CD4-positive, alpha-beta T cell treated with Interleukin-15 for 1 hour (primary cell): ENCODE results near the gene MPO.
A peak's percentile ranks its signal among the peaks of the same experiment; 100 is the strongest.

ENCODE experiments used
- DNase-seq: peaks from one replicate; pipeline ENCODE4 v3.0.0-alpha.2; 2020

The MPO gene, protein sequence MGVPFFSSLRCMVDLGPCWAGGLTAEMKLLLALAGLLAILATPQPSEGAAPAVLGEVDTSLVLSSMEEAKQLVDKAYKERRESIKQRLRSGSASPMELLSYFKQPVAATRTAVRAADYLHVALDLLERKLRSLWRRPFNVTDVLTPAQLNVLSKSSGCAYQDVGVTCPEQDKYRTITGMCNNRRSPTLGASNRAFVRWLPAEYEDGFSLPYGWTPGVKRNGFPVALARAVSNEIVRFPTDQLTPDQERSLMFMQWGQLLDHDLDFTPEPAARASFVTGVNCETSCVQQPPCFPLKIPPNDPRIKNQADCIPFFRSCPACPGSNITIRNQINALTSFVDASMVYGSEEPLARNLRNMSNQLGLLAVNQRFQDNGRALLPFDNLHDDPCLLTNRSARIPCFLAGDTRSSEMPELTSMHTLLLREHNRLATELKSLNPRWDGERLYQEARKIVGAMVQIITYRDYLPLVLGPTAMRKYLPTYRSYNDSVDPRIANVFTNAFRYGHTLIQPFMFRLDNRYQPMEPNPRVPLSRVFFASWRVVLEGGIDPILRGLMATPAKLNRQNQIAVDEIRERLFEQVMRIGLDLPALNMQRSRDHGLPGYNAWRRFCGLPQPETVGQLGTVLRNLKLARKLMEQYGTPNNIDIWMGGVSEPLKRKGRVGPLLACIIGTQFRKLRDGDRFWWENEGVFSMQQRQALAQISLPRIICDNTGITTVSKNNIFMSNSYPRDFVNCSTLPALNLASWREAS

DNA sequence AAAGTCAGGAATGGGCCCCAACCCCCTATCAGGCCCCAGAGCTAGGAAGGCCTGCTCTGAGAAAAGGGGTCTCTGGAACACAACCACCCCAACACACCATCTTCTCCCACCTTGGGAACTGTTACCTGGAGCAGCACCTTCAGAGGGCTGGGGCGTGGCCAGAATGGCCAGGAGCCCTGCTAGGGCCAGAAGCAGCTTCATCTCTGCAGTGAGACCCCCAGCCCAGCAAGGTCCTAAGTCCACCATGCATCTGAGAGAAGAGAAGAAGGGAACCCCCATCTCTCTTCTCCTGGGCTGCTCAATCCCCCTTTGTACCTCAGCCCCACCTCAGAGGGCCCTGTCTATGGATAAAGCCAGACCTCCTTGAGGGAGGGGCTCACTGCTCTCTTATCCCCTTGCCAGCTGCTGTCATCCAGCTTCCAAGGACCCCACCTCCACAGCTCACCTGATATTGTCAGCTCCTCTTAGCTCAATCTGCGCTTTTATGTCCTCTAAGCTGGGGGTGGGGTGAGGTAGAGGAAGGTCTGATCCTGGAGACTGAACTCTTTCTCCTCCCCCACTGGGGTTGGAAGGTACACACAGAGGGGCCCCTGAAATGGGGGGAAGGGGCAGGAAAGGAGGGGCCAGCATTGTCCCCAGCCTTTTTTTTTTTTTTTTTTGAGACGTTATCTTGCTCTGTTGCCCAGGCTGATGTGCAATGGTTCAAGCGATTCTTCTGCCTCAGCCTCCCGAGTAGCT, at the start of gene MPO:
MPO (minus strand) TSS at position 456 of the 738 bp plus-strand sequence; CDS start at position 279, 177 bp downstream.
- no peak for DNase-seq

DNA sequence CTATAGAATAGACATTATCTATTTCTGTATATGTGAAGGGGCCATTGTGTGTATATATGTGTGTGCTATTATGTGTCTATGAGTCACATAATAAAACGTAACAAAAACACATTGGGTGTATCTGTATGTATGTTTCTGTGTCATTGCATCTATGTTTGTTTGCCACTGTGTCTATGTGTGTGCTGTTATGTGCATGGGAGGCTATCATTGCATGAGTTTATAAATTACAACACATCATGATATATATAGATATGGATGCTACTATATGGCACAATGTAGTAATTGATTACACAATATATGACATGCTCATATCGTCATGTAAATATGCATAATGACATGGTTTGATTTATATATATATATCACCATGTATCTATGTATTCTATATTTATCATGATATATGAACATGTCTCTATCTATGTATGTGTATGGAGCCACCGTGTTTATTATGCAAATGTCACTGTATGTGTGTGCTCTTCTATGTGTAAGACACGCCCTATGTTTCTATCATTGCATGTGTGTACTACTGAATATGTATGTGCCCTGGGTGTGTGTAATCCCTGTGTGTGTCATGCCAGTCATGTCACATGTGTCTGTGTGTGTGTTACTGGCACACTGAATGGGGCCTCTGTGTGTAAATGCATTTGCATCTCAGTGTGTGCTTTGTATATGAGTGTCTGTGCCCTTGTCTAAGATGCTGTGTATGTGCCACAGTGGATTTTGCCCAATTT, 49.2 kb upstream of the MPO start:
- DNase-seq, result peak; percentile 69

DNA sequence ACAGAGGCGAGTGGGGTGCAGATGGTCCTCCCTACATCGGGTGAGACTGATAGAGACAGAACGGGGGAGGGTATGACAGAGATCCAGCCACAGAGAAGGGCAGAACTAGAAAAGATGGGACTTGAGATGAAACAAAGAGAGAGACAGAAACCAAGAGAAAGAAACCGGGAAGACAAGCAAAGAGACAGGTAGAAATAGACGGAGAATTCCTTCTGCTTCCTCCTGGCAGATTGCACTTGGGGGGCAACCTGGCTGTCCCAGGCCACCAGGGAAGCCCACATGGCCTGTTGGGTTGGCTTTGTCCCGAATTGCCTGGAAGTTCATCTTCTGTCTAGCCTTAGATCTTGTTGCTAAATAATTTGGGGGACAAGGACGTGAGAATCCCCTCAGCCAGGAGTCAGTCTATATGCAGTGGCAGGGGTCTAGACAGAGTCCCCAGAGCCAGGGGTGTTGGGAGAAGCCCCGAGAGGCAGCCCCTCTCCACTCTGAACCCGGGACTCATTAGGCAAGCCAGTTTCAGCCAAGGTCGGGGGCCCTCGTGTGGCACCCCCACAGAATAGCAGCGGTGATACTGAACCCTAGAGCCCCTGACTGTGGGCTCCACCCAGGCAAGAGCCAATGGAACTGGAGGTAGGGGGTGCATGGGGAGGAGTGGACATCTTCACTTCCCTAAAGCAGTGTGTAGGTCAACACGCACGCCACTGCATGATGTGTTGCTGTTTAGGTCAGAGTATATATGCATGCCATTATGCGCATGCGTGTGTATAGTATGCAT, 48.5 kb upstream of the MPO start:
- peak; percentile 89 for DNase-seq

DNA sequence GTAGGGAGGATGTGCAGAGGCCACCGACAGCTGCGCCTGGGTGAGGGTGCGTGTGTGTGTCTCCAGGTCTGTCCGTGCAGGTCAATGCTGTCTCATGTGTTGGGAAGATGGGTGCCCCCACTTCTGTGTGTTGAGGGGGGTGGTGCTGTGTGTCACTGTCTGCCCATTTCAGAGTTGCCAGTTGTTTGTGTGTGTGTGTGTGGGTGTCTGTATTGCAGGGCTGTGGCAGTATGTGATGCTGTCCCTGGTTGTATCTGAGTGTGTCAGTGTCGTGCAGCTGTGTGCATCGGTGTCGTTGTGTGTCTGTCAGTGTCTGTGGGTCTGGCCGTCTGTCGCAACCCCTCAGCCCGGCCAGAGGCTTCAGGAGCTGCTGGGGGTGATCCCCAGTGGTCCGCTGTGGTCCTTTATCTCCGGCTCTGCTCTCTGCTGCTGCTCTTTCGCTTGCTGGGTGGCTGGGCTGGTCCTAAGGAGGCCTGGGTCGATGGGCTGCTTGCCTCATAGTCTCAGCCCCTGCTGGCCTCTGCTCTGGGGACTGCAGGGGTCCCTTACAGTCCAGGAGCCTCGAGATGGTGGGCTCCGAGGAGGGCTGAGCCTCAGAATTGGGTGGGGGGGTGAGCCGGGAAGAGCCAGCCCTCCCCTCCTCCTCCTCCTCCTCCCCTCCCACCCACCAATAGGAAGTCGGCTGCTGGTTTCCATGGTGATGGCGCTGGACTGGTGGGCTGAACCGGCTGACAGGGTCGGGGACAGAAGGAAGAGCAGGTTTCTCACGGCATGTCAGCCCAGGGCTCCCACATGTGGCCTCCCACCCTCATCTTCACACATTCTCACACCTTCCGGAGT, 47.7 kb upstream of the MPO start, which contains the start of gene TSPOAP1:
TSPOAP1 (minus strand) TSS at position 601 of the 840 bp plus-strand sequence. CDS start 875 bp downstream, outside the sequence.
- peak; percentile 86 for DNase-seq

DNA sequence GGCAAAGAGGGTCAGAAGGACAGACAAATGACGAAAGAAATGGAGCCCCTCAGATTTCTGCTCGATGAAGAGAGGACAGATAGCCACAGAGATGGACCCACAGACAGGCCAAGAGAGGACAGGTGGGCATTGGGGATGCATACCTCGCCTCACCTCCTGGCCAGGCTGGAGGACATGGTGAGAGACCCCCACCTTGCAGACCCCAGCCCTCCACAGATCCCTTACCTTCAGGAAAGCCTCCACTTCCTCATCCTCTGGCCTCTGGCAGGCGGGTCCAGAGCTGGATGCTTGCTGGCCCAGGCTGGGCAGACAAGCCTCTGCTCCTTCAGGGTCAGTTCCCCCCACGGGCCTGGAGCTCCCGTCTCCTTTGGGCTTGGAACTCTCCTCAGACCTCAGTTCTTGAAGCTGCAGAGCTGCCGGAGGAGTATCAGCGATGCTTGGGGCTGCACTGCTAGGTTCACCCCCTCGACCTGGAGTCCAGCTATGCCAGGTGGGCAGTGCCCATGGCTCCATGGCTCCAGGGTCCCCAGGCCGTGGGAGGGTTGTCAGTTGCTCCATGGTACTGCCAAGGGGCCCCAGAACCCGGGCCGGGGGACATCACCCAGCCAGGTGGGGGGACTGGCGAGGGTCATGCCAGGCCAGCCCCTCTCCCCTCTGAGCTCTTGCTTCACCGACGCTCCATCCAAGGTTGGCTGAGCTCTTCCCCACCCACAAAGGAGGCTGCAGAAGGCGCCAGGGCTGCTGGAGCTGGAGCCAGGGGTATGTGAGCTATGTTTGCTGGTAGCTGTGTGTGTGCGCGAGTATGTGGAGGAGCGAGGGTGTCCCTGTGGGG, 46.8 kb upstream of the MPO start:
- no peak for DNase-seq

DNA sequence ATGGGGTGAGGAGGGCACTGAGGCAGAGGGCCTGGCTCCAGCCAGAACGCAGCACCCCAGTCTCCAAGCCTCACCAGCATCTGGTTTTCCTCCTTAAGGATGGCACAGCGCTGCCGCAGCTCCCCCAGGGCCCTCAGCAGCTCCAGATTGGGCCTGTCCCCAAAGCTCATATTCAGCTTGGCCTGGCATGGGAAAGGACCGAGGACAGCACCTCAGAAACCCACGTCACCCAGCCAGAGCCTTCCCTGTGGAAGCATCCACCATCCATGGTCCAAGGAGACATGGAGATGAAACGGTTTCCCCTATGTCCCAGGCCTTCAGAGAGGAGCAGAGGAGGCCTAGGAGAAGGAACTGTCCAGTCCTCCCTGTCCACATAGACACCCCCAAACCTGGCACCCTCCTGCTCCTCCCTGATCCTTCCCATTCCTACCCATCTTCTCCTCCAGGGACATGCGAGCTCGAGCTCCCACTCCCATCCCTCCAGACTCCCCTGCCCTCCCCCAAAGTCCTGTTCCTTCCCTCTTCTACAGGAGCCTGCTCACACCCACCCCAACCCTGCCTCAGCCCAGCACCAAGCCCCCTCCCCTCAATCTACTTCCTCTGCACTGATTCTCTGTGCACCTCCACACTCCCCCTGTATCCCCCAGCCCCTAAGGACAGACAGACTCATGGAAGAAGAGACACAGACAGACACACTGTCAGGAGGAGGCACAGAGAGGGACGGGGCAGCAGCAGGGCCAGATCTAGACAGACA, 46.1 kb upstream of the MPO start:
- no peak for DNase-seq

DNA sequence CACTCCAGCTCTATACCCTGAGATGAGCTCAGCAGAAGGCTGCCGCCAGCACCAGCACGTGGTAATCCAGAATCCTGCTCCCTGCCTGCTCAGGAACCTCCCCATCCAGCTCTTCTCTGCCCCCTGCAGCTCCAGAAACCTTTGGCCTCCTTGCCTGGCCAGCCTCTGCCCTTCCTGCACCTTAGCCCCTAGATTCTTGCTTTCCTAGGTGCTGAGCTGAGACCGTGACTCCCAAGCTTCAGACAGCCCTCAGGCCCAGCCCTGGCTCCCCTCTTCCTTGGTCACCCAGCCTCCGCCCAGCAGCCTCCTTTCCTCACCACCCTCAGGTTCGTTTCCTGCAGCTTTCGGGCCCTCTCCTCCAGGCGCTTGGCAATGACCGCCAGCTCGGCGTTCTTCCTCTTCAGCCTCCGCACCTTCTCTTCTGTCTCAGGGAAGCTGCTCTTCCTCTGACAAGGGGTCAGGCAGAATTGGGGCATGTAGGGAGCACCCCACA, 45.3 kb upstream of the MPO start:
- no peak for DNase-seq

DNA sequence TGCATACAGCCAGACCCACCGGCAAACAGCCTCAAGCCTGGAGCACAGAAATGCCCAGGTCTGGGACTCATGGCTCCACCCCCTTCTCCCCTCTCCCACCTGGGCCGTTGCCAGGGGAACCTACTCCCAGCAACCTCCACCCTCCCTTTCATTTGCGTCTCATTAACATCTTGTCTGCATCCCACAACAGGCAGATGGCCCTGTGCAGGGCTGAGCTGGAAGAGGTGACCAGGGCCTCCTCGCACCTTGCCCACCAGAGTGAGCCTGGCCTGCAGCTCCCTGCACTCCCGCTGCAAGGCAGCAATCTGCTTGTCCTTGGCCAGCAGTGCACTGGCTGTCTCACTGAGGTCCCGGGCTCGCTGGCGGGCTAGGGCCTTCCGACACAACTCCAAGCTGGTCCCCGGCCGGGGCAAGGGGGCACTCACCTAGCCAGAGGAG, 44.6 kb upstream of the MPO start:
- DNase-seq, result no peak

DNA sequence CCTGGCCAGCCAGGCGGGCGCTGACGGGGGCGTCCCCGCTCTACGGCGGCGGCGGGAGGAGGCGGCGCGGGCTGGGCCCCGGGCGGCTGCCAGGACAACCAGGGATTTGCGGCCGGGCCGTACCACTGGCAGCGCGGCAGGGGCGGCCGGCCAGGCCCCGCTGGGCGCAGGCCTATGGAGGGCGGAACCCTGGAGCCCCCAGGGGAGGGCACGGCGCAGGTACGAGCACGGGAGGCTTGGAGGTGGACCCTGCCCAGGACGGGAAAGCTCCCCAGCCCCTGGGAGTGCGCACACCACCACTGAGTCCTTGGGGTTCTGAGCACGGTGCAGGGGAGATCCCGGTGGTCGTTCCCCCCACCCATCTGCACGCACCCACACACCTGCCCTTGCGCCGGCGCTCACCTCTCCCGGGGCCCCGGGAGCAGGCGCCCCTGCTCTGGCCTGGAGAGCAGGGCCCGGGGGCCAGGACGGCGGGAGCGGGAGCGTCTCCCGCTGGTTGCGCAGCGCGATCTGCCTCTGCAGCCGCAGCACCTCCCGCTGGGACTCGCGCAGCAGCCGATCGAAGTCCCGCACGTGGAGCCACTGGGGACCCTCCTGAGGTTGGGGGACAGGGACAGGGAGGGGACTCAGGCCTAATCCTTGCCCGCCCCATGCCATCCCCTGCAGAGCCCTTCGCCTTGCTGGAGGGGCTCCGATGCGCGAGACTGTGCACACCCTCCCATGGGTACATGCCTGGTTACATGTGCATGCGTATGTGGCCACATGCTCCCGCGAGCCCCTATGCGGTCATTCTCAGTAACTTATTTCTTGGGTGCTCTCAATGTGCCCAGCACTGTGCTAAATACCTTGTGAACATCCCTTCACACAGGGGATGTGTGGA, 43.9 kb upstream of the MPO start:
- no peak for DNase-seq

DNA sequence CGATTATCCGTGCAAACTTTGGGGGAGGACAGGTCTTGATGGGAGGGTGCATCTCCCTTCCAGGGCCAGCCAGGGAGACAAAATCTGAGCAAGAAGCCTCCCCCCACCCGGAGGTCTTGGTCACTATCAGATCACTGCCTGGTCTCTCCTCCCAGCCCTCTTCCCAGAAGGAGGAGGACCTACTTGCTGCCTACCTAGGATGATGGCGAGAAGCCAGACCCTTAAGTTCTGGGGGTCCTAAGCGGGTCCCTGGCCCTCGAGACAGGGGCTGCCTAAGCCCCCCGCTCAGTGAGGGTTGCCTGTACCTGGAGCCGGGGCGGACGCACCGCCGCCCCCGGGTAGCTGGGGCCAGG, 43.3 kb upstream of the MPO start:
- no peak for DNase-seq

DNA sequence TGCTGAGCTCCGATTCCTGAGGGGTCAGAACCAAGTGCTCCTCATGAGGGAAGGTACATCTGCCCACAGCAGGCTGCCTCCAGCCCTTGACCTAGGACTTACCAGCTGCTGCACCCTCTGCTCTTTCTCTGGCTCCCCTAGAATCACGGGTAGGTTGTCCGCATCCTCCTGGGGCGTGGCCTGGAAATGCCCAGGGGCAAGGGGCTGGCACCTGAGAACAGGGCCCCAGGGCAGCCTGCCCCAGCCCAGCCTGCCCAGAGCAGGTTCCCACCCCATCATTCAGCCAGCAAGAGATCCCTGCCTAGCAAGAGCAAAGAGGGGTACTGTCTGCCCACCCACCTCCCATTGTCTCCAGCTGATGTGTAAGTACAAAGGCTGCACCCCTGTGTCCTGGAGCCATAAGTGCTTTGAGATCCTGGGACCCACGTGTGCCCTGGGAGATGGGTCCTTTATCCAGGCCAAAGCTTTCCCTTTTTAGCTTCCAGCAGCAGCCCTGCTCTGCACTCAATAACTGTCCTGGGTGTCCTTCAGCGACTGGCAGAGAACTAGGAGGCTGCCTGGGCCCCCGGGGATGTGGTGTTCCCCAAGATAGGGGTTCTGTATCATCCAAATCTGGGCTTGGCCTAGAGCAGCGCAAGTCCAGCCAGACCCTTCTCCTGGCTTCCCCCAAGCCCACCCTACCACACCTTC, 42.8 kb upstream of the MPO start:
- DNase-seq, result no peak

DNA sequence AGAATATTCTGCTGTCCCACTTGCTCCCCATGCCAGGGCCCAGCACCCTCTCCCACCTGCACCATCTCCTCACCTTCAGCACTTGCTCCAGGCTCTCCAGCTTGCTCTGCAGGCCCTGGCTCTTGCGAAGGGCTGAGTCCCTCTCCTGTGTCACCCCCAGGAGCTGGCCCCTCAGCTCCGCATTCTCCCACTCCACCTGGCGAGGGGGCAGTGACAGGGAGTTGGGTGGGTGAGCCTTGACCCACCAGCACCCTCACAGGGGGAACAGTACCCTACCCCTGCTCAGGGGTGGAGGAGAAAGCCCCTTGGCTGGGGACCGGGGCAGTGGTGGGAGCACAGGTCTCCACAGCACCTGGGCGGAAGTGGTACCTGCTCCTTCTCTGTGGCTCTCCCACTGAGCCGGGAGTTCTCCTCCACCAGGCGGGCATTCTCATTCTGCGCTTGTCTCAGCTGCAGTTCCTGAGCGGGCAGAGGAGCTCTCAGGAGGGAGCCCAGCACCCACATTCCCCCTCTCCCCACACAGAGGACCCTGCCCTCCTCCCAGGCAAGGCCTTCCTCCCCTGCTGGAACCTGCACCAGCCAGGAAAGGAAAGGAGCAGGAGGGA, 41.9 kb upstream of the MPO start:
- peak; percentile 14 for DNase-seq

DNA sequence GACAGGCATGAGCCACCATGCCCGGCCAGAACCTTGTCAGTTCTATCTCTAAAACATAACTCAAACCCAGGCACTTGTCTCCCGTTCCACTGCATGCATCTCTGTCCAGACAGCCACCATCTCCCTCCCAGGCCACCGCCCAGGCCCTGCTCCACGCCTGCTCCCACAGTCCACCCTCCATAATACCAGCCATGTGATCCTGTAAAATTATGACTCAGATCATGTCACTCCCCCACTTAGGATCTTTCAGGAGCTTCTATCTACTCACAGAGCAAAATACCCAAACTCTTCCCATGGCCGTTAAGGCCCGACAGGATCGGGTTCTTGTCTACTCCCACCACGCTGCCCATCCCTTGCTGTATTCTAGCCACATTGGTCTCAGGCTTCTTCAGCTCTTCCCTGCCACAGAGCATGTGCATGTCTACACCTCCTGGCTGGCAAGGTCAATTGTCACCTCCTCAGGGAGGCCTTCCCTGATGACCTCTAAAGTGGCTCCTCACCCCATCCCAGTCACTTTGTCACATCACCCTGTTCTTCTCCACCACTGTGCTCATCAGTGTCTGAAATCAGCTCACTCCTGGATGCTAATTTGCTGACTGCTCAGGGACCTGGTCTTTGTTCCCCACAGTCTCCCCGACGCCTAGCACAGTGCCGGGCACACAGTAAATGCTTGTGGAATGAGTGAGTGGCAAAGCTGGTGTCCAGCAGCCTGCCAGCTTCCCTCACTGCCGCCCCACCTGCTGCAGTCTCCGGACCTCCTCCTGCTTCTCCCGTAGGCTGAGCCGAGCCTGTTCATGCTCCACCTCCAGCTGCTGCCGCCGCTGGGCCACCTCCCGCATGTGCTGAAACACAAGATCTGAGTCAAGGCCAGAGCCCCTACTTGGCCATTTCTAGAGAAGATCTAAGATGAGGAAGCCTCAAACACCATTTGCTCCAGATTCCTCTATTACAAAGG, 41.1 kb upstream of the MPO start:
- DNase-seq, result no peak

DNA sequence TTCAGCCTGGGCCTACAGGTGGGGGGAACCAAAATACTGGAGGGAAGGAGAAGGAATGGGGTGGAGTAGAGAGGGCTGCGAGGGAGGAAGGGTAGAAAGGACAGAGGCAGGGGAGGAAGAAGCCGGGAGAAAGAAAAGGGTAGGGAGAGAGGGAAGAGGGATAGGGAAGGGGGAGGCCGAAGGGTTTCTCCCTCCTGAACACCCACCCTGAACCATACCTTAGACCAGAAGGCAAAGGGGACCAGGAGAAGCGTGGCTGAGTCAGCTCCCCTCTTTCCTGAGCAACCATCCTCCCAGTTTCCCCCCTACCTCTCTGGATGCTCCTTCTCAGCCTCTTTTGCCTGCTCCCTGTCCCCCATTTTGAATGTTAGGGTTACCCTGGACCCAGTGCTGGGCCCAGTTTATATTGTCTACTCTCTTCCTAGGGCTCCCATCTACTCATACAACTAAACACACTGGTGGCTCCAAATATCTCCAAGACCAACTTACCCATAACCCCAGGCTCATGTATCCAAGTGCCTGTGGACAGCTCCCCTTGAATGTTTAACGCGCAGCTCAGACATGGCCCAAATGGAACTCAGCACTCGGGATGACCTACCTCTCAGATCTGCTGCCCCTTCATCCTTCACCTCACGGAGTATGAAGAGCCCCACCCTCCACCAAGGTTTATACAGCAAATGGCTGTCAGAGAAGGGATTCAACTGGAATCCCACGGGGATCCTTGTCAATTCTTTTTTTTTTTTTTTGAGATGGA, 40.0 kb upstream of the MPO start:
- DNase-seq, result peak; percentile 11

DNA sequence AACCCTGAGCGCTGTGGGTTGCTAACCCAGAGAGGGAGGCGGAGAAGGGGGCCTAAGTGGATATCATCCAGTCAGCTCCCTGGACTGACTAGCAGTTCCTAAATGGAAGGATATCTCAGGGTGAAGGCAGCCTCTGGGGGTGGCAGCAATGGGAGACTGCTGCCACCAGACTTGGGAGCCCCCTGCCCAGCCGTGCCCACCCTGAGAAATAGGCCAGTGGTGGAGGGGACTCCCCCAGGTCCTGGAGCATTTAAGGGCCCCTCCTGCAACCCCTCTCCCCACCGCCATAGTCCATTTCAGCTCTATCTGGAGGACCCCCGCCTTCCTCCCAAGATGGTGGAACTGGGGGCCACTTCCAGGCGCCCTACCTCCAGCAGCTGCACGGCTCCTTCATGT, 39.4 kb upstream of the MPO start:
- no peak for DNase-seq
